ENCODE measurements around the gene SLC27A3. TPM values are rescaled to one million over a fixed set of nuclear protein-coding genes. Genes with fewer than 3 reads are reported as not detected.

SLC27A3 gene
- total RNA-seq, 4 donors from 2014 or later = 15.2 to 159 (median 26.2) TPM

DNA sequence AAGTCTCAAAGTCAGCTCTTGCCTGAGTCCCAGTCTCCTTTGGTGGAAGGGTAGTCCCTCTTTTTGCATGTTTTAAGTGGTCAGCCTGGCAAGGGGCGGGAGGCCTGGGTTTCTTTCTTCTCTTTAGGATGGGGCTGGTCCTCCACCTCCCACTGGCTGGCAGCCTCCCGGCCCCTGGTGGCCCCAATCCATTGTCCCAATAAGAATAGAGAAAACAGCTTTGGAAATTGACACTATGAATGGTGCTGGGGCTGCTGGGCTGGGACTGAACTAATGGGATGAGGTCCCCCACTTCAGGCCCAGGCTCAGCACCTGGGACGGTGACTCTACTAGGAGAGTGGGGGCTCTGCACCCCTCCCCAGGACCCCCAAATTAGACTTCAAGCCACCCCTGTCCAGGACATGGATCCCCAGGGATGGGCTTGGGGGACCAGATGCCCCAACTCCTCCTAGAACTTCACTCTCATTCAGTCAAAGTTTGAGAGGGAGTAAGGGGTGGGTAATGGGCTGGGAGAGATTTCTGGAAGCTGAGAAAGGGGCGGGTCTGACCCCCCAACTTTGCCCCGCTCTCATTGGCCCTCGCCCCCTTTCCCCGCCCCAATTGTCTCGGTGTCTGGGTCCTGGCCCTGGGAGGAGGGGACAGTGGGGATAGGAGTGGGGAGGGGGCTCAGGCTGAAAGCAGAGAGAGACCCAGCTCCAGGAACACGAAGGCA, 18.2 kb downstream of the SLC27A3 start:
- intact Hi-C loops (cut with DNase I; ENCODE audit: low total_unique reads) = no loop called here
- TF ChIP-seq EP300 (IDR thresholded peaks at IDR 0.05; ENCODE audit: low read depth) (no peak), POLR2A (IDR thresholded peaks at IDR 0.05) (no peak), POLR2AphosphoS5 (IDR thresholded peaks at IDR 0.05) (no peak)
- TF ChIP-seq, protein P1, sequence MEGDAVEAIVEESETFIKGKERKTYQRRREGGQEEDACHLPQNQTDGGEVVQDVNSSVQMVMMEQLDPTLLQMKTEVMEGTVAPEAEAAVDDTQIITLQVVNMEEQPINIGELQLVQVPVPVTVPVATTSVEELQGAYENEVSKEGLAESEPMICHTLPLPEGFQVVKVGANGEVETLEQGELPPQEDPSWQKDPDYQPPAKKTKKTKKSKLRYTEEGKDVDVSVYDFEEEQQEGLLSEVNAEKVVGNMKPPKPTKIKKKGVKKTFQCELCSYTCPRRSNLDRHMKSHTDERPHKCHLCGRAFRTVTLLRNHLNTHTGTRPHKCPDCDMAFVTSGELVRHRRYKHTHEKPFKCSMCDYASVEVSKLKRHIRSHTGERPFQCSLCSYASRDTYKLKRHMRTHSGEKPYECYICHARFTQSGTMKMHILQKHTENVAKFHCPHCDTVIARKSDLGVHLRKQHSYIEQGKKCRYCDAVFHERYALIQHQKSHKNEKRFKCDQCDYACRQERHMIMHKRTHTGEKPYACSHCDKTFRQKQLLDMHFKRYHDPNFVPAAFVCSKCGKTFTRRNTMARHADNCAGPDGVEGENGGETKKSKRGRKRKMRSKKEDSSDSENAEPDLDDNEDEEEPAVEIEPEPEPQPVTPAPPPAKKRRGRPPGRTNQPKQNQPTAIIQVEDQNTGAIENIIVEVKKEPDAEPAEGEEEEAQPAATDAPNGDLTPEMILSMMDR (IDR thresholded peaks at IDR 0.05) = no peak
- Histone ChIP-seq H3K27me3 (no peaks in the 10 kb centered on the region), H3K36me3 (no peaks in the 10 kb centered on the region), H3K4me1 (peaks cover 0 to 29% (median 21%) of the 10 kb centered on the region in 4 donors), H3K4me3 (no peak overlapping the region), H3K27ac (no peak overlapping the region), H3K9me3 (no peaks in the 10 kb centered on the region)
- WGBS, 2 donors (ENCODE audit: low coverage in 1 of 2) = 60 to 77% methylated on average over 2 to 9 of the region's 9 CpGs
- DNase-seq = no peak
- in situ Hi-C loops (cut with MboI; ENCODE audit: low pct_ligation_motif_present in 1 of 4, low pct_unique_long_range_greater_than_20kb in 1 of 4, low sequenced_read_pairs in 3 of 4) = loop anchor here in 2 of 4 donors (10.0 kb wide), 2 partner anchors 191 to 201 kb away; partner anchors contain the start of genes RAB13 (in 1 of the 2) and RPS27 (in 1 of the 2)

DNA sequence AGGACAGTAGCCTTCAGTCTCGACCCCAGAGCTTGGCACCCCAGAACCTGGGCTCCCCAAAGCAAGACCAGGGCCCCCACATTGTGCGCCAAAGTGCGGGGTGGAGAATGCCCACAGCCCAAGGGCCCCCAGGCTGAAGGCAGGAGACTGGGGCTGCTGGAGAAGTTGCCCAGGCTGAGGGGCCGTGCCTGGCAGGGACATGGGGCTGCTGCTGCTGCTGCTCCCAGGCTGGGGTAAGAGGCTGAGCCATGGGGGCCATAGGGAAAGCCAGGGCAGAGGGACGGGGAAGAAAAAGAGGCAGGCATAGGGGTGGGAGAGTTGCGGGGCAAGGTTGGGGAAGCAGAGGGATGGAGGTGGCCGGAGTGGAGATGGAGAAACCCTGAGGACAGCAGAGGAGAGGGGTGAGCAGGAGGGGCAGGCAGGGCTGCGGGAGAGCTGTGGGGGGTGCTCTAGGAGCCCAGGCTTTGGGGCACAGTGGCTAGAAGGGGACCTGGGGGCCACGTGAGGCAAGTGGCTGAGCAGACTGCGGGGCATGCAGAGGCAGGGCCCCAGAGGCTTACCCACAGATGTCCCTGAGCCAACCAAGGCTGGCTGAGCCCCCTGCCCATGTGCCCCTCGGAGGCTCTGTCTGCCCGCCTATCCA, 18.9 kb downstream of the SLC27A3 start:
- no peak overlapping the region for H3K27ac ChIP-seq
- no peak for DNase-seq
- in situ Hi-C loops (cut with MboI; ENCODE audit: low pct_ligation_motif_present in 1 of 4, low pct_unique_long_range_greater_than_20kb in 1 of 4, low sequenced_read_pairs in 3 of 4) = loop anchor here in 2 of 4 donors (10.0 kb wide), 2 partner anchors 191 to 201 kb away; partner anchors contain the start of genes RAB13 (in 1 of the 2) and RPS27 (in 1 of the 2)
- H3K4me3 ChIP-seq = no peak overlapping the region
- H3K36me3 ChIP-seq = no peaks in the 10 kb centered on the region
- H3K4me1 ChIP-seq = peaks cover 0 to 27% (median 21%) of the 10 kb centered on the region in 4 donors
- TF ChIP-seq POLR2A (IDR thresholded peaks at IDR 0.05) = no peak
- no peak for TF ChIP-seq POLR2AphosphoS5 (IDR thresholded peaks at IDR 0.05)
- TF ChIP-seq EP300 (IDR thresholded peaks at IDR 0.05; ENCODE audit: low read depth) = no peak
- TF ChIP-seq, protein P1 (IDR thresholded peaks at IDR 0.05) = no peak
- H3K9me3 ChIP-seq = no peaks in the 10 kb centered on the region
- WGBS, 2 donors (ENCODE audit: low coverage in 1 of 2) = 87% methylated on average over 3 to 11 of the region's 12 CpGs
- H3K27me3 ChIP-seq = no peaks in the 10 kb centered on the region
- intact Hi-C loops (cut with DNase I; ENCODE audit: low total_unique reads) = no loop called here

DNA sequence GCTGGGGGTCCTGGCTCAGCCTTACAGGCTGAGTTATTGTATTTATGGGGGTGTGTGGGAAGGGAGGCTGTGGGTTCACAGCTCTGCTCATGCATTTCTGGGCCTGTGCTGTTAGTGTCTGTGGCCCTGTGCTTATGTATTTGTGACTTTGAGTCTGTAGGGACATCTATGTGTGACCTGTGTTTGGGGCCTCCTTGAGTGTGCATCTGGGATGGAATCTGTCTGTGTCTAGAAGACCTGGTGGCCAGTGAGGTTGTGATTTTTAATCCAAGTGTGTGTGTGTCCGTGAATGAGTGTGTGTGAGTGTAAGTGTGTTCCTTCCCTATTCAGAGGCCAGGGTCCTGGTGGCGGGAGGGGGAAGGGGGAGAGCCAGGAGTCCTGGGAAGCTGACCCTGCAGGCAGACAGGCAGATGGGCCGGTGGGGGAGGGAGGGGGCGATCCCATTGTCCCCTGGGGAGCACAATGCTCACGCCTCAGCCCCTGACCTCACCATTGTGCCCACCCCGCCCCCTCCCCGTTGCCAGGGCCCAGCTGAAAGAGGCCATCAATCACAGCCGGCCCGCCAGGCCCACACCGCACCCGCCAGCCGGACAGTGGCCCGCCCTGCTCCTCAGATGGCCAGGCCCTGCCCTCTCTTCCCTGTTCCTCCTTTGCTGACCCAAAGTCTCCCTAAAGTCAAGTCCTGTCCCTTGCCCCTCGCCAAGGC, 19.6 kb downstream of the SLC27A3 start:
- no peak for DNase-seq
- intact Hi-C loops (cut with DNase I; ENCODE audit: low total_unique reads) (no loop called here), in situ Hi-C loops (cut with MboI; ENCODE audit: low pct_ligation_motif_present in 1 of 4, low pct_unique_long_range_greater_than_20kb in 1 of 4, low sequenced_read_pairs in 3 of 4) (loop anchor here in 2 of 4 donors (10.0 kb wide), 2 partner anchors 190 to 200 kb away; partner anchors contain the start of genes RAB13 (in 1 of the 2) and RPS27 (in 1 of the 2))
- H3K27me3 ChIP-seq = no peaks in the 10 kb centered on the region
- no peaks in the 10 kb centered on the region for H3K36me3 ChIP-seq
- no peak overlapping the region for H3K4me3 ChIP-seq
- no peak overlapping the region for H3K27ac ChIP-seq
- H3K9me3 ChIP-seq = no peaks in the 10 kb centered on the region
- peaks cover 0 to 20% (median 15%) of the 10 kb centered on the region in 4 donors for H3K4me1 ChIP-seq
- whole genome bisulfite sequencing, 2 donors (ENCODE audit: low coverage in 1 of 2) = 63 to 80% methylated on average over 2 to 14 of the region's 14 CpGs
- no peak for TF ChIP-seq EP300 (IDR thresholded peaks at IDR 0.05; ENCODE audit: low read depth)
- TF ChIP-seq POLR2AphosphoS5 (IDR thresholded peaks at IDR 0.05) = no peak
- TF ChIP-seq POLR2A (IDR thresholded peaks at IDR 0.05) = no peak
- TF ChIP-seq, protein P1 (IDR thresholded peaks at IDR 0.05) = no peak
